ENCODE data around the gene KIF27. TPM values are rescaled to one million over a fixed set of nuclear protein-coding genes. Genes with fewer than 3 reads are reported as not detected.
"Not testable (repeated sequence)": the region's sequence is repeated elsewhere in the genome, so short reads cannot be mapped to it uniquely, and the experiment has no call there.

The KIF27 gene
- total RNA-seq, 1 donor: 6.0 TPM

DNA sequence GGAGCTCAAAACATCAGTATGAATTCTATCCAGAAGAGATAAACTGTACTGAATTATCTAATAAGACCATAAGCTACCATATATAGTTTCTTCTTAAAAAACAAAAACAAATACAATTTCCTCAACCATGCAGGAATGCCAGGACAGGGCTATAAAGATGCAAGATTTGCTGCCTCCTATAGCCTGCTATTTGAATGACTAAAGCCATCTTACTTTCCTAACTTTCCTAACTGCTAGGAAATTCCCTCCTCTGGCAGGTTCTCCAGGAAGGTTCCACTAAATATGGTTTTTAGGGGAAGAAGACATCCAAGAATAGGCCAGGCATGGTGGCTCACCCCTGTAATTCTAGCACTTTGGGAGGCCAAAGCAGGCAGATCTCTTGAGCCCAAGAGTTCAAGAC lies 15.1 kb downstream of the KIF27 start:
- DNase-seq (ENCODE audit: low read depth): no peak
- no peak overlapping the region for H3K4me3 ChIP-seq (ENCODE audit: low read depth, low read length)
- TF ChIP-seq CTCF (IDR thresholded peaks at IDR 0.05; ENCODE audit: insufficient read depth, low read length): no peak

GRCh38 chr9:83900615-83901014 lies 20.6 kb downstream of the KIF27 start:
- not testable (repeated sequence) for DNase-seq (ENCODE audit: low read depth)

DNA sequence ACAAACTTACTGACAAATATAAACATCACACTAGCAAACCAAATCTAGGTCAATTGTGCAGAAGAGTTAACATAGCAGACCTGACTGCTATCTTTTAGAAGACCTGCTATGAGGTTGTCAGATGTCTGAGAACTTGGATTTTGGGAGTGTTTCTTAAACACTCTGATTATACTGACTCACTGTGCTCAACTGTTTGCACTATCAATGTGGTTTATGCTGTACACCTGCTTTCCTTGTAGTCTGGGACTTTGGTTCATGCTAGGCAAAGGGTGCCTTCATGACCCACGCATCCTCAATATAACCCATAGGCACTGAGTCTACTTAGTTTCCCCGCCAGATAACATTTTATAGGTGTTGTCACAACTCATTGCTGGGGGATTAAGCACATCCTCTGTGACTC lies 26.9 kb downstream of the KIF27 start:
- not testable (repeated sequence) for DNase-seq (ENCODE audit: low read depth)

More at GRCh38 chr9:83900615-83901014, 20.6 kb downstream of the KIF27 start:
- H3K4me3 ChIP-seq (ENCODE audit: low read depth, low read length): not testable (repeated sequence)

DNA sequence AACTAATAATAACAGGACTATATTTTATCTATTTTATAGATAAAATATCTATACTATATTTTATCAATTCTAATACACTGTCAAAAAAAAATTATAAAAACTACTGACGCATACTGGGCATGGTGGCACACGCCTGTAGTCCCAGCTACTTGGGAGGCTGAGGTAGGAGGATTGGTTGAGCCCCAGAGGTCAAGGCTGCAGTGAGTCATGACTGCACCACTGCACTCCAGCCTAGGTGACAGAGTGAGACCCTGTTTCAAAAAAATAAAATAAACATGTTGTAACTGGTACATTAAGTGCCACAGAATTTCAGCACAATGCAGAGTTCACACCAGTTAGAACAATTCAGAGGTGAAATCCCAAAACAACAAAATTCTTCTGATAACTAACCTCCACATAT lies 34.7 kb downstream of the KIF27 start:
- DNase-seq (ENCODE audit: low read depth); H3K4me3 ChIP-seq (ENCODE audit: low read depth, low read length): not testable (repeated sequence)

More for the DNA sequence above, 26.9 kb downstream of the KIF27 start:
- H3K4me3 ChIP-seq (ENCODE audit: low read depth, low read length): not testable (repeated sequence)

DNA sequence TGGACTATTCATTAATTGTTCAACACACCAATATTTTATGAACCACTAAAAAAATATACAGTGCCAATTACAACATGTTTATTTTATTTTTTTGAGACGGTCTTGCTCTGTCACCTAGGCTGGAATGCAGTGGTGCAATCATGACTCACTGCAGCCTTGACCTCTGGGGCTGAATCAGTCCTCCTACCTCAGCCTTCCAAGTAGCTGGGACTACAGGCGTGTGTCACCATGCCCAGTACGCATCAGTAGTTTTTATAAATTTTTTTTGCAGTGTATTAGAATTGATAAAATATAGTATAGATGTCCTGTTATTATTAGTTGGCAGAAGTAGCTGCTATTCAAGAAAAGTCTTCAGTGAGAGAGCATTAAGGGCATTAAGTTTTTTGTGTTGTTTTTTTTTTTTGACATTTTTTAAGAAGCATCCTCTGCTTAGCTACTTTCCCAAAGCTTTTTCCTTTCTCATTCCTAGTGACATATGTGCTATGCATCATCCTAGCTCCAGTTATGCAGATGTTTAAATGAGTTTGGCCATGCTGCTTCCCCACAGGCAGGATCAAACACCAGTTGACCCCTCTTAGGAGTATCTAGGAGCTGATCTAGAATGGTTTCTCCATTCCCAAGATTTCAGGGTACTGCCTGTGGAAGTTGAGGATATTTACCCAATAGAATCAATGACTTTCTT lies 35.5 kb downstream of the KIF27 start:
- H3K4me3 ChIP-seq (ENCODE audit: low read depth, low read length): not testable (repeated sequence)
- peak; percentile 84 for DNase-seq (ENCODE audit: low read depth)

DNA sequence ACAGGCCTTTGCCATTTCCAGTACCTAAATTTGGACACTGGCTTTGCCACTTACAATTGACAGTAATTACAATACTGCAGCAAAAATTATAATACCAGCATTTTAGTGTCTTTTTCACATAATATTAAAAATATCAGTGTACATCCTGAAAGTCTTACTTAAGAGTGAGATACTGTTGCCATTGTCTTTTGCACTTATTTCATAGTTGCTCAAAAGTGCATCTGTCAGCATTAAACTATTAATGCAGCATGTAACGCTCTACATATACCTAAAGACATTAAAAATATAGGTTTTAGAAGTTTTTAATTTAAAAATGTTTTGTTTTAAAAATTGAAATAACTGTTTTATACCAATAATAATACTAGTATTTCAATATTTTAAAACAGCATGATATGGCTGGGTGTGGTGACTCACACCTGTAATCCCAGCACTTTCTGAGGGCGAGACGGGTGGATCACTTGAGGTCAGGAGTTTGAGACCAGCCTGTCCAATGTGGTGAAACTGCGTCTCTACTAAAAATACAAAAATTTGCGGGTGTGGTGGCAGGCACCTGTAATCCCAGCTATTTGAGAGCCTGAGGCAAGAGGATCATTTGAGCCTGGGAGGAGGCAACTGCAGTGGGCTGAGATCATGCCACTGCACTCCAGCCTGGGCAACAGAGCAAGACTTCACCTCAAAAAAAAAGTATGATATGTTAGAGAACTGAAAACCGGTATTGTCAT lies 39.4 kb downstream of the KIF27 start:
- not testable (repeated sequence) for H3K4me3 ChIP-seq (ENCODE audit: low read depth, low read length); DNase-seq (ENCODE audit: low read depth)

GRCh38 chr9:83875559-83875958 lies 45.7 kb downstream of the KIF27 start:
- H3K4me3 ChIP-seq (ENCODE audit: low read depth, low read length); DNase-seq (ENCODE audit: low read depth): not testable (repeated sequence)

- not testable (repeated sequence) for DNase-seq (ENCODE audit: low read depth); H3K4me3 ChIP-seq (ENCODE audit: low read depth, low read length)
Observed at GRCh38 chr9:83849895-83850294, 71.3 kb downstream of the KIF27 start.

DNA sequence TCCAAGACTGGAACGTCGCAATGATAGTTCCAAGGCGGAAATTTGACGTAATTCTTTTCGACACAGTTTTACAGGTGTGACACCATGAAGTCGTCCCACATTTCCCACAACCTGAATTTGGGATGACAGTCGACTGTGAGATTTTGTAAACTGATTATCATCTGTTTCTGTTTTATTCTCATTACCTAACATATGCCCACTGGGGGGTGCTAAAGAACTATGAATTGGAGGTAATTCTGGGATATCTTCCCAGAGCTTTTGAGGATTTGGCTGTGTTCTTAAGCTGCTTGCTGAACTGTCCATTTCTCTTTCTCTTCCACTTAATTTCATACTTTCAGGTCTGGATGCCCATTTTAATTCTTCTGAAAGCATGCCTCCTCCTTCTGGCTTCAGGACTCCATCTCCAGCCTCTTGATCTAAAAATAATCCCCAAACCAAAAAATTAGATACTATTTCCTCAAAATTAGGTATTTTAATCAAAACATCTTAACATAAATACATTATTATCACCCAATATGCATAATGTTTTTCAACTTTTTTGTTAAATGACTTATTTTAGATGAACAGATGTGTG lies 84.1 kb downstream of the KIF27 start:
- H3K4me3 ChIP-seq (ENCODE audit: low read depth, low read length); DNase-seq (ENCODE audit: low read depth): not testable (repeated sequence)

DNA sequence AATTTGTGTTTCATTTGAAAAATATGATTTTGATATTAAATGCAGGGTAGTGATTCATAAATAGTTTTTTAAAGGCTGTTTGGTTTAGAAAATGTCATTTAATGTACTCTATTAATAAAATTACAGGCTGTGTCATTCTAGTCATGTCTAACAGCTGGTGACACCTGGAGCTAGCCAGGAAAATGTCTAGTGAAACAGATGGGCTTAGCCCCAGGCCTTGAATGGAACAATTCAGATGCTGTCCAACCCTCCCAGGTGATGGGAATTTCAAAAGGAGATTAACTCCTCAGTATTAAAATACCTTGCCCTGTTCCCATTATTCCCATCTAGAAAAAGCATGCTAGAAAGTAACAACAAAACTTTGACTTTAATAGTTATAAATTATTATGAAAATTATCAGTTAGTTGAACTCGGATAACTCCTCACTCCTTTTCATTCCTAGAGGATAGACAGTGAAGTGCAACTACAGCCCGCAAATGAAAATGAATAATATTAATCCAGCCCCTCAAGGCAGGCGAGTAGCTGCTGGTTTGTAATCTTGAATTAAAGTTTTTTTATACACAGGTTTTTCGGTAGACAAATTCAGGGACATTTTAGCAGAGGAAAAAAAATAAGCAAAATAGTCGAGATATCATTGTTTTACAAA lies 90.7 kb downstream of the KIF27 start:
- H3K4me3 ChIP-seq (ENCODE audit: low read depth, low read length); DNase-seq (ENCODE audit: low read depth): not testable (repeated sequence)

DNA sequence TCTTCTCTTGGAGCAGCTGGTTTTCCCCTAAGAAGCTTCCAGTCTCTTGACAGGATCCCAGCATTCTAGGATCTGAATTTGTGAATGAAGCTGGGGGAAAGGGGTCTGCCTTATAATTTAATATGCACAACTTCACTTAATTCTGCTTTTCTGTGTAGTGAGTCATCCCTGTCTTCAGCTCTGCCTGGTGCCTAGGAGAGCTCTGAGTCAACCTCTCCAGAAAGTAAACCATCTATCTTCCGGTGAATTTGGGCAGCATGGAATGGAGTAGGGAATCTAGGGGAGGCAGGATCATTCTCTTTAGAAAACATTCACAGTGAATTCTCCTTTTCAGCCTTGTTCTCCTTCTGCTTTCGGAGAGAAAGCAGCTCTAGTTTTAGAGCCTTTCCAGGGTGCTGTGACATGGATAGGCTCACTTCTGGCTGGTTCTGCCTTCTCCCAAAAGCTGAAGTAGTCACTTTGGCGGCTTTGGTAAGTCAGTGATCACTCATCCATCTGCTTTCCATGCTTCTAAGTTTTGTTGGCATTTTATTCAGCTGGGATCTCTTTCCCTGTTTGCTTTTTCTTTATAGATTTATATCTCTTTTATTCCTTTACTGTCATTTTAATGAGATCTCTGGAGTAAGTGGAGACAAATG lies 96.1 kb downstream of the KIF27 start:
- DNase-seq (ENCODE audit: low read depth): peak; percentile 35
- H3K4me3 ChIP-seq (ENCODE audit: low read depth, low read length): not testable (repeated sequence)
